HG03565 (cell line): ENCODE measurements around the gene ZHX3.

Experiments
- ATAC-seq: cut with Tn5 transposase; IDR thresholded peaks from one replicate; pipeline ENCODE4 v1.9.1; 2021; ENCODE audit warnings: mild to moderate bottlenecking, moderate library complexity; ENCODE audit not compliant: unreplicated experiment

ZHX3 gene

GRCh38 chr20:41175201-41175651, 142.3 kb downstream of the ZHX3 start:
- ATAC-seq, result no peak

- no peak for ATAC-seq
Observed at GRCh38 chr20:41174782-41175181, 142.7 kb downstream of the ZHX3 start.

- no peak for ATAC-seq
Observed at GRCh38 chr20:41174373-41174772, 143.2 kb downstream of the ZHX3 start.

- ATAC-seq, result no peak
Observed at GRCh38 chr20:41173791-41174341, 143.7 kb downstream of the ZHX3 start.

- no peak for ATAC-seq
Observed at GRCh38 chr20:41173161-41173721, 144.3 kb downstream of the ZHX3 start.

GRCh38 chr20:41172296-41173140, 145.0 kb downstream of the ZHX3 start:
- ATAC-seq, result no peak

GRCh38 chr20:41171736-41172295, 145.7 kb downstream of the ZHX3 start:
- ATAC-seq, result no peak

GRCh38 chr20:41170386-41171105, 147.0 kb downstream of the ZHX3 start:
- ATAC-seq, result no peak

- ATAC-seq, result no peak
Observed at GRCh38 chr20:41169791-41170351, 147.7 kb downstream of the ZHX3 start.

- ATAC-seq, result no peak
Observed at GRCh38 chr20:41169162-41169690, 148.3 kb downstream of the ZHX3 start.

GRCh38 chr20:41168281-41169161, 149.0 kb downstream of the ZHX3 start:
- ATAC-seq, result no peak

GRCh38 chr20:41167481-41168253, 149.9 kb downstream of the ZHX3 start:
- no peak for ATAC-seq

- no peak for ATAC-seq
Observed at GRCh38 chr20:41167118-41167470, 150.4 kb downstream of the ZHX3 start.

GRCh38 chr20:41166201-41167117, 151.1 kb downstream of the ZHX3 start:
- ATAC-seq, result no peak

GRCh38 chr20:41165001-41165882, 152.3 kb downstream of the ZHX3 start:
- no peak for ATAC-seq

- ATAC-seq, result no peak
Observed at GRCh38 chr20:41163821-41164220, 153.7 kb downstream of the ZHX3 start.

- no peak for ATAC-seq
Observed at GRCh38 chr20:41162396-41162795, 155.1 kb downstream of the ZHX3 start.
